Measurements from ENCODE around the gene FRMD4B.

The FRMD4B gene

GRCh38 chr3:69142797-69143454 is 243.0 kb downstream of the FRMD4B start:
- Mint-ChIP-seq H3K36me3 (no peaks in the 10 kb centered on the region), H3K4me3 (no peak overlapping the region), H3K27me3 (peaks cover 2% of the 10 kb centered on the region), H3K9me3 (ENCODE audit: low read depth) (no peaks in the 10 kb centered on the region), H3K27ac (no peak overlapping the region), H3K4me1 (ENCODE audit: low read depth) (no peaks in the 10 kb centered on the region)

- no peak overlapping the region for H3K27ac Mint-ChIP-seq
- H3K4me3 Mint-ChIP-seq = no peak overlapping the region
- no peaks in the 10 kb centered on the region for H3K36me3 Mint-ChIP-seq
- H3K4me1 Mint-ChIP-seq (ENCODE audit: low read depth) = no peaks in the 10 kb centered on the region
- peaks cover 2% of the 10 kb centered on the region for H3K27me3 Mint-ChIP-seq
- no peaks in the 10 kb centered on the region for H3K9me3 Mint-ChIP-seq (ENCODE audit: low read depth)
Observed at GRCh38 chr3:69142090-69142489, 243.8 kb downstream of the FRMD4B start.

- peaks cover 2% of the 10 kb centered on the region for H3K27me3 Mint-ChIP-seq
- H3K4me3 Mint-ChIP-seq = no peak overlapping the region
- H3K4me1 Mint-ChIP-seq (ENCODE audit: low read depth) = no peaks in the 10 kb centered on the region
- H3K27ac Mint-ChIP-seq = no peak overlapping the region
- H3K36me3 Mint-ChIP-seq = no peaks in the 10 kb centered on the region
- no peaks in the 10 kb centered on the region for H3K9me3 Mint-ChIP-seq (ENCODE audit: low read depth)
Observed at GRCh38 chr3:69141313-69141712, 244.6 kb downstream of the FRMD4B start.

DNA sequence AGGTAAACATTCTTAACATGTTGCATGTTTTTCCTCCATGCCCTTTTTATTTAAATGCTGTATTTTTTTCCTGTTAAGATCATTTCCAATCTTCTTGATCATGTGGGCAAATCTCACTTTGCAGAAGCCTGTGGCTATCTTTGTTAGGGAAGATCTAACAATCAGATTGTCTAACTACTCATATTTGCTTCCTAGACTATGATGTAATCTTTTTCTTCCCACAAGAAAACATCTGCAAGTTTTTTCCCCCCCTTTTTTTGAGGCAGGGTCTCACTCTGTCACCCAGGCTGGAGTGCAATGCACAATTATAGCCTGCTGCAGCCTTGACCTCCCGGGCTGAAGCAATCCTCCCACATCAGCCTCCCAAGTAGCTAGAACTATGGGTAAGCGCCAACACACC is 248.5 kb downstream of the FRMD4B start:
- H3K36me3 Mint-ChIP-seq = peaks cover 2% of the 10 kb centered on the region
- no peak overlapping the region for H3K4me3 Mint-ChIP-seq
- H3K27ac Mint-ChIP-seq = no peak overlapping the region
- H3K4me1 Mint-ChIP-seq (ENCODE audit: low read depth) = no peaks in the 10 kb centered on the region
- no peaks in the 10 kb centered on the region for H3K9me3 Mint-ChIP-seq (ENCODE audit: low read depth)
- peaks cover 2% of the 10 kb centered on the region for H3K27me3 Mint-ChIP-seq

- Mint-ChIP-seq H3K27ac (no peak overlapping the region), H3K27me3 (peaks cover 2% of the 10 kb centered on the region), H3K4me1 (ENCODE audit: low read depth) (no peaks in the 10 kb centered on the region), H3K9me3 (ENCODE audit: low read depth) (no peaks in the 10 kb centered on the region), H3K4me3 (no peak overlapping the region), H3K36me3 (peaks cover 3% of the 10 kb centered on the region)
Observed at GRCh38 chr3:69137005-69137404, 248.9 kb downstream of the FRMD4B start.

GRCh38 chr3:69130689-69131088 is 255.2 kb downstream of the FRMD4B start:
- Mint-ChIP-seq H3K27ac (no peak overlapping the region), H3K9me3 (ENCODE audit: low read depth) (no peaks in the 10 kb centered on the region), H3K4me3 (no peak overlapping the region), H3K36me3 (peaks cover 4% of the 10 kb centered on the region), H3K27me3 (peaks cover 3% of the 10 kb centered on the region), H3K4me1 (ENCODE audit: low read depth) (no peaks in the 10 kb centered on the region)

DNA sequence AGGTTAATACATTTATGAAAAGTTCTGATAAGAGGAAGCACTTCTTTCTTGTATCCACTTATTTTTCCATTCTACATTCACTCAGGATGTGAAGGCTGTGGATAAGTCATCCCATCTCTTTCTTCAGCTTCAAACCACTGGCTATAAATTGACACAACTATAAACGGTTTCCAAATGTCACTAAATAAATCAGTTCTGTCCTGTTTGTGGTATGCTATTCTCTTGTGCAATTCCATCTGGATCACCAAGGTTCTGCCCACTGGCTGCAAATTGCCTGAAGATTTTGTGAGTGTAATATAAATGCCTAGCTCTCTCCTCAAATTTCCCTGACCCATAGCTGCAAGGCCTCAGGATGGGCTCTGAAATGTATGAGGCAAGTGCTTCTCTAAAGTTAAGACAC is 256.4 kb downstream of the FRMD4B start:
- Mint-ChIP-seq H3K9me3 (ENCODE audit: low read depth) (no peaks in the 10 kb centered on the region), H3K4me1 (ENCODE audit: low read depth) (no peaks in the 10 kb centered on the region), H3K4me3 (no peak overlapping the region), H3K36me3 (peaks cover 2% of the 10 kb centered on the region), H3K27me3 (peaks cover 3% of the 10 kb centered on the region), H3K27ac (no peak overlapping the region)

GRCh38 chr3:69128509-69128908 is 257.4 kb downstream of the FRMD4B start:
- H3K27me3 Mint-ChIP-seq = peaks cover 3% of the 10 kb centered on the region
- H3K27ac Mint-ChIP-seq = no peak overlapping the region
- H3K4me3 Mint-ChIP-seq = no peak overlapping the region
- H3K4me1 Mint-ChIP-seq (ENCODE audit: low read depth) = no peaks in the 10 kb centered on the region
- H3K9me3 Mint-ChIP-seq (ENCODE audit: low read depth) = no peaks in the 10 kb centered on the region
- peaks cover 2% of the 10 kb centered on the region for H3K36me3 Mint-ChIP-seq

DNA sequence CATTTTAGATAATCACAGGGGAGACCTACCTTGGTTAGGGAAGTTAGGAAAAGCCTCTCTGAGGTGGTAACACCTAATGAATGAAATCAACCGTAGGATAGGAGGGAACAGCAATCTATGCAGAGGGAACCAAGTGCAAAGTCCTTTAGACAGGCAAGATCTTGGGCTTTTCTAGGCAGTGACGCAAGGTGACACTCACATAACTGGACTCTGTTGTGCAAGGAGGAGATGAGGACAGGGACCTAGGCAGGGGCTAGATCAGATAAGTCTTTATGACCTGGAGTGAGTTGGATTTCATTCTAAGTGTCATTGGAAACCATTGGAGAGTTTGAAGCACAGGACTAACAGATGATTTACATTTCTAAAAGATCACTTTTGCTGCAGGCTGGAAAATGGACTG is 258.9 kb downstream of the FRMD4B start:
- no peaks in the 10 kb centered on the region for H3K4me1 Mint-ChIP-seq (ENCODE audit: low read depth)
- no peak overlapping the region for H3K4me3 Mint-ChIP-seq
- peaks cover 3% of the 10 kb centered on the region for H3K27me3 Mint-ChIP-seq
- peaks cover 1% of the 10 kb centered on the region for H3K36me3 Mint-ChIP-seq
- H3K27ac Mint-ChIP-seq = no peak overlapping the region
- H3K9me3 Mint-ChIP-seq (ENCODE audit: low read depth) = no peaks in the 10 kb centered on the region

DNA sequence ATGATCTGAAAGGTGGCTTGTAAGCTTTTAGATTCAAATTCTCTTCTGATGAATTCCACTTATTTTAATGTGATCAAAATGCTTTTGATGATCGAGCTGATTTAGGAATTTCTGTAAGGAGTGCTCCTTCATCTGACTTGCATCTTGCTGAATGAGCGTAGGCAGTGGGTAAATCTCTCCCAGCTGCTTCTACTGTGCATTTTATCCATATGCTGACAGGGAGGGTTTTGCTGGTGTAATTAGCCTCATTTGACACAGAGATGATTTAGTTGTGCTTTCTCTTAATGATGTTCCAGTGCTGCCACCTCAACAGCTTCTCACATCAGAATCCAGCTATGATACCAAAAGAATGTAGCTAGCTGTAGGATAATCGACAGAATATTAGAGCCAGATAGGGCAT is 259.7 kb downstream of the FRMD4B start:
- Mint-ChIP-seq H3K4me3 (no peak overlapping the region), H3K9me3 (ENCODE audit: low read depth) (no peaks in the 10 kb centered on the region), H3K36me3 (no peaks in the 10 kb centered on the region), H3K4me1 (ENCODE audit: low read depth) (peaks cover 1% of the 10 kb centered on the region), H3K27me3 (peaks cover 3% of the 10 kb centered on the region), H3K27ac (no peak overlapping the region)

DNA sequence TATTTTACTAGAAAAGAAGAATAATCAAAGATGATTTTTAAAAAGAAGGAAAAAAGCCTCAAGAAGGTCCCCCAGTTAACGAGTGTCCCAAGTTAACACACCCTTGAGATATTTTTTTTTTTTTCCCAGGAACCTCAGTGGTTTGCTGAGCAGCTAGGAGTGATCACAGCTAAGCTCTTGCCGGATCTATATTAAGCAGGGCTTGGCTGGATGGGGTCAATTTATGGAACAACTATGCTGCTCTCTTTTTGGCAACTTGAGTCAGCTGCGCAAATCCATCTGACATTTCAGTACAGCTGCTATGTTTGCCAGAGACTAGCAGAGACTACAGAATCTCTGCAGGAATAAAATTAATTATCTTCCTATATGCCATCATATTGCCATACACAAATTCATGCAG is 263.5 kb downstream of the FRMD4B start, which contains the start of gene LMOD3:
TSS of gene LMOD3 (minus strand) at position 193 of the 400 bp plus-strand sequence. CDS start 209 bp downstream, outside the sequence.
- Mint-ChIP-seq H3K9me3 (ENCODE audit: low read depth) (no peaks in the 10 kb centered on the region), H3K27me3 (peaks cover 3% of the 10 kb centered on the region), H3K36me3 (no peaks in the 10 kb centered on the region), H3K4me3 (no peak within 1 kb of the TSS), H3K27ac (no peak within 1 kb of the TSS), H3K4me1 (ENCODE audit: low read depth) (peaks cover 5% of the 10 kb centered on the region)

DNA sequence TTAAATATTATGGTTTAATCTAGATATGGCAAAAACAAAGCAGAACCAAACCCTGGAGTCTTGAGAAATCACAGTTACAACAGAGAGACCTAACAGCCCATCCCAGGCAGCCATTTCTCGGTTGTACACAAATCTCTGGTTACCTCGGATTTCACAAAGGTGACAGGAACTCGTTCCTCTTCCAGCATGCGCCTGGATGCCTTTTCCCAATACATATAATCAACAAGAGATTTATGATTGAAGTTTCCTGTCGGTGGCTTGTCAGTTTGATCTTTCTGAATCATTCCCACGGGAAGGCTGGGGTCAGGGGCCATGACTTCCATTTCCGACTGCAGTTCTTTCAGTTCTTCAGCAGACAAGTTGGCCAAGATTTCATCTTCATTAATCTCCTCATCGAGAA is 263.9 kb downstream of the FRMD4B start:
- Mint-ChIP-seq H3K27ac (no peak overlapping the region), H3K36me3 (no peaks in the 10 kb centered on the region), H3K4me3 (no peak overlapping the region), H3K9me3 (ENCODE audit: low read depth) (no peaks in the 10 kb centered on the region), H3K27me3 (peaks cover 2% of the 10 kb centered on the region), H3K4me1 (ENCODE audit: low read depth) (peaks cover 5% of the 10 kb centered on the region)

DNA sequence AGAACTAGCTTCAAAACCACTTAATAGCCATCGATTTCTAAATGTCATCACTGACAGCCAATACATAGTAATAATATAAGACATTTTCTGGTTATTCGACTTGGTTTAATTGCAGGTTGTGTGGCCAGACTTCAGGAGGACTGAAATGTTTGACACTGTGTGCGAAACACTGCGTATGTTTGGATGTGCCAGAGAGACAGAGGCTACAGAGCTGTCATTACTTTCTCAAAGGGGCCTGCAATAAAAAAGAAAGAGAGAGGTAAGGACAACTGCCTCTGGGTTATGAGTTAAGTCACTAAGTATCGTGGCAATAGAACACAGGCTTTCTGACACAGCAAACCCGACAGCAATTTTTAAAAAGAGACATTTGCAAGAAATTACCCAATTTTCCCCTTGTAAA is 264.4 kb downstream of the FRMD4B start:
- Mint-ChIP-seq H3K27me3 (peaks cover 2% of the 10 kb centered on the region), H3K4me1 (ENCODE audit: low read depth) (peaks cover 5% of the 10 kb centered on the region), H3K36me3 (no peaks in the 10 kb centered on the region), H3K9me3 (ENCODE audit: low read depth) (no peaks in the 10 kb centered on the region), H3K27ac (no peak overlapping the region), H3K4me3 (no peak overlapping the region)

DNA sequence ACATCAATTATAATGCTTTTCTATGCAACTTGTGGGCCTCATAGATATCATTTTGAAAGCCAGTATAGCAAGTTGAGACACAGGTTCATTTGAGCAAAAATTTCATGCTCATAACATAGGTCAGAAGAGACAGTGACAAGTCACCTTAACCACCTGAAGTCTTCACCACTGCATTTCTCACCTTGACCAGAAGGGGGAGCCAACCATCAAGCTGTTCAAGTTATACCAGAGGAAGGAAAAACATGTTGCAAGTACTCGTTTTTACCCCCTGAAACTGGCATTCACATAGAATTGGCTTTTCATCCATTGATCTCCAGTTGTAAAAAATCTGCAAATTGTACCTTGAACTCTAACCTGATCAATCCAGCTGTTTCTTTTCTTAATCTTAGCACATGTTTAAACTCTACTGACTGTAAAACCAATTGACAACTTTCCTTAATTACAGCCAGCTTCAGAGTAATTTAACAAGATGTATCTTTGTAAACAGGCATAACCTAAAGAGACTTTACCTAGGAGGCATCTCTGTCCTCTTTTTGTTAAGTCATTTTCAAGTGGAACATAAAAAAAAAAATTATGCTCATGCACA is 264.9 kb downstream of the FRMD4B start:
- H3K36me3 Mint-ChIP-seq = no peaks in the 10 kb centered on the region
- H3K4me1 Mint-ChIP-seq (ENCODE audit: low read depth) = peaks cover 5% of the 10 kb centered on the region
- no peaks in the 10 kb centered on the region for H3K9me3 Mint-ChIP-seq (ENCODE audit: low read depth)
- no peak overlapping the region for H3K27ac Mint-ChIP-seq
- H3K4me3 Mint-ChIP-seq = no peak overlapping the region
- H3K27me3 Mint-ChIP-seq = peaks cover 2% of the 10 kb centered on the region
